ENCODE measurements around the gene CEP85L.

GRCh38 chr6:118632359-118632758 is 19.0 kb downstream of the CEP85L start:
- TF ChIP-seq CTCF (IDR thresholded peaks at IDR 0.05) (no peak), POLR2A (IDR thresholded peaks at IDR 0.05) (no peak)
